ENCODE data around the gene CARD9.
"Not testable (repeated sequence)": the region's sequence is repeated elsewhere in the genome, so short reads cannot be mapped to it uniquely, and the experiment has no call there.

The CARD9 gene

GRCh38 chr9:136363106-136363948 lies 10.1 kb downstream of the CARD9 start, which contains the start of gene DNLZ:
TSS of gene DNLZ (minus strand) at chr9:136363744. CDS start at chr9:136363714, 30 bp downstream.
- DNase-seq, result peak; percentile 96

GRCh38 chr9:136362450-136362784 lies 11.1 kb downstream of the CARD9 start:
- no peak for DNase-seq

DNA sequence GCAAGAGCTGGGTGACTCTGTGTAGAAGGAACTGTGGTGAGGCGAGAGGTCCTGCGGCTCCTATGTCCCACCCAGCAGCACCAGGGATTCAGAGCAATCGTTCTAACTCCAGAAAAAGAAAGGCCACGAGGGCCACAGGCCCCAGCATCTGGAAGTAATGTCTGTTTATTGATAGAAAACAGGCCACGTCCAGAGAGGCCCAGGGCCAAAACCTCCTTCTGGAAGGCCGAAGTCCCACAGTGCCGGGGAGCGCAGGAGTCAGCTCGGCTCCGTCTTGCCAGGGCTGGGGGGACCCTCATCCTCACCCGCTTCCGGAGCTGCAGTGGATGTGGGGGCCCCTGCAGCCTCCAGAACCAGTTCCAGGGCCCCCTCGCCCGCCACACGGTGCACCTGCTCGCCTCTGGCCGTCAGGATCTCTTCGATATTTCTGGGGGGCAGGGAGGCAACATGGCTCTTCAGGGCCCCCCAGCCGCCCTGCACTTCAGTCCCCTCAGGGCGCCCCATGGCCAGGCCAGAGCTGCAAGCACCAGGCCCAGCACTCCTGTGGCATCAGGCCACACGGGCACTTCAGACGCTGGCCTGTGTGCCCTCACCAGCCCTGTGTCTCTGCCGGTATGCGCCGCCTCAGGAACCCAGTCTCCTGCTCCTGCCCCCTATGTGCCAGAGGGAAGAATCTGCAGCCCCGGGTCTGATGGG lies 11.6 kb downstream of the CARD9 start:
- no peak for DNase-seq

DNA sequence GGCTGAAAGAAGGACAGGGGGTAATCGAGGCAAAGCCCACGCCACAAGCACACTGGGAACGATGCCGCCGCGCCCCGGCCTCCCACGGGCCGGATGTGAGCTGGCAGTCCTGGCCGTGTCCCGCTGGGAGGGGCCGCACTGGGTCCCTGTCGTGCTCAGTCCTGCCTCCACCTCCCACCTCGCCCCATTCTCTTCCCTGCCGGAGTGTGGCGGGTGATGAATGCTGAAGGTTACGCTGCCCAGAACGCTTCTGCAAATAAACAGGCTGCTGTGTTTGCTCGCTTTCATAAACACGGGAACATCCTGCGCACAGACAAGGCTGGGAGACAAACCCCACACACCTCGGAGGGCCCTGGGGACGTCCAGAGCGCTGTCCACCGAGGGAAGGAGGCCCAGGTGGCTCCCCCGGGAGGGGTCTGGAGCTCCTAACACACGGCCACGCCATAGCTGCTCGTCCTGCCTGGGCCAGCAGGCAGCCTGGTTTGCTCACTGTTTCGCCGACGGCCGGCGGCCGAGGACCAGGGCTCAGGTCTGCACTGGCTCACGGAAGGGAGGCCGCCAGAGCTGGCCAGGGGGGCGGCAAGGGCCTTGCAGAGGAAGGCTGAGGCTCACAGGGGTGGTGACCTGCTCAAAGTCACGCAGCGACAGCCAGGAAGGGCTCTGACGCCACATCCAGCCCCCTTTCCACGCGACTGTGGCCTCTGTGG lies 12.3 kb downstream of the CARD9 start:
- DNase-seq, result no peak

- no peak for DNase-seq
Observed at GRCh38 chr9:136359774-136360718, 13.4 kb downstream of the CARD9 start.

DNA sequence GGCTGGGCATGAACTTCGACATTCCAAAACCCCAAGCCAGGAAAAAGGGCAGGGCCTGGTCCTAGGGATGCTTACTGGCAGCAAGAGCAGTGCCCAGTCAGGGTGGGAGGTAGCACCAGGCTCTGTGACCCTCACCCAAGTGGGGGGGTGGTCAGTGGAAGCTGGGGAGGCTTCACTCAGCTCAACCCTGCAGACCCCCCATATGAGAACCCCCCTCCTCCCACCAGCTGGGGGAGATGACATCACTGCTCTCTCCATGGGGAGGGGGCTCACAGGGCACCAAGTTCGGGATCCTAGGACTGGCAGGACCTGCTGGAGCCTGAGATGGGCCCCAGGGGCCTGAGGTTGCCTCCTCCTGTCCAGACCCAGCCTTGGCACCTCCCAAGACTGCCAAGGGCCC lies 14.6 kb downstream of the CARD9 start:
- no peak for DNase-seq

- DNase-seq, result no peak
Observed at GRCh38 chr9:136358016-136358415, 15.5 kb downstream of the CARD9 start.

- DNase-seq, result peak; percentile 72
Observed at GRCh38 chr9:136357202-136357725, 16.2 kb downstream of the CARD9 start.

DNA sequence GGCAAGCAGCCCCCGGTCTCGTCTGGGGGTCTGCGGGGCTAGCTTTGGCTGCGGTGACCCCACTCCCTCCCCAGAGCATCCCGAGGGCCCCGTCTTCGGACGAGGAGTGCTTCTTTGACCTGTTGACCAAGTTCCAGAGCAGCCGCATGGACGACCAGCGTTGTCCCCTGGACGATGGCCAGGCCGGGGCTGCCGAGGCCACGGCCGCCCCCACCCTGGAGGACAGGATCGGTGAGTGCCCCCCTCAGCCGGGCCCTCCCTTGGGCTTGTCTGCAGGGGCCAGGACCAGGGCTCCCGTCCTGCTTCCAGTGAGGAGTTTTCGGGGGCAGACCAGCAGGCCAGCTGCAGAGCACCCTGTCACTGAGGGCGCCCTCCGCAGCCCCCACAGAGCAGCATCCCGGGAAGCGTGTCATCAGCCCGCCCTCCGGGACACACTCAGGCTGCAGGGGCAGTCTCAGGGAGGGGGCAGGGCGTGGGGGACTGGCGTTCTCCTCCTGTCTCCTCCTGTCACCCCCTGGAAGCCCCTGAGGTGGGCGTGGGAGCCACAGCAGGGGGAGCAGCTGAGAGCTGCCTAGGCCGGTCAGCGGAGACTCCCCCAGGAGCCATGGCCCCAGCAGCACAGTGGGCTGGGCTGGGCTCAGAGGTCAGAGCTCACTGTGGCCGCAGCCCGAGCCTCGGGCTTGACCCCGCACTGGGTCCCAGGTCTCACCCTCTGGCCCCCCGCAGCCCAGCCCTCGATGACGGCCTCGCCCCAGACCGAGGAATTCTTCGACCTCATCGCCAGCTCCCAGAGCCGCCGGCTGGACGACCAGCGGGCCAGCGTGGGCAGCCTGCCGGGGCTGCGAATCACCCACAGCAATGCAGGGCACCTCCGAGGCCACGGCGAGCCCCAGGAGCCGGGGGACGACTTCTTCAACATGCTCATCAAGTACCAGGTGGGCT lies 17.6 kb downstream of the CARD9 start:
- no peak for DNase-seq

GRCh38 chr9:136354592-136355085 lies 18.8 kb downstream of the CARD9 start:
- DNase-seq, result no peak

- DNase-seq, result no peak
Observed at GRCh38 chr9:136353757-136354488, 19.5 kb downstream of the CARD9 start.

GRCh38 chr9:136353088-136353487 lies 20.4 kb downstream of the CARD9 start:
- no peak for DNase-seq

- no peak for DNase-seq
Observed at GRCh38 chr9:136352682-136353081, 20.8 kb downstream of the CARD9 start.

- not testable (repeated sequence) for DNase-seq
Observed at GRCh38 chr9:136351868-136352267, 21.6 kb downstream of the CARD9 start.

GRCh38 chr9:136351252-136351800 lies 22.1 kb downstream of the CARD9 start:
- DNase-seq, result no peak

DNA sequence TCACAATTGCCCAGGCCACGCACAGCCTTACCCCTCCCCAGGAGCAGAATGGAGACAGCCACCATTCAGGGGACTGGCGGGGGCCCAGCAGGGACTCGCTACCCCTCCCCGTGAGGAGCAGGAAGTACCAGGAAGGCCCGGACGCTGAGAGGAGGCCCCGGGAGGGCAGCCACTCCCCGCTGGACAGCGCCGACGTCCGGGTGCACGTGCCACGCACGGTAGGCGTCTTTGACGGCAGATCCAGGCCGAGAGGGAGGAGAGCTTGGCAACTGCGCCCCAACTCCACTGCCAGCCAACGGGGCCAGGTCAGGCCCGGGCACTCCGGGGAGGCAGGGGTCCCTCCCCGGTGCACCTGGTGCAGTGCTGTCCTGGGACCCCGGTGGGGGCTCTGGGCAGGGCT lies 23.9 kb downstream of the CARD9 start:
- DNase-seq, result no peak

GRCh38 chr9:136348691-136349090 lies 24.8 kb downstream of the CARD9 start:
- DNase-seq, result no peak

DNA sequence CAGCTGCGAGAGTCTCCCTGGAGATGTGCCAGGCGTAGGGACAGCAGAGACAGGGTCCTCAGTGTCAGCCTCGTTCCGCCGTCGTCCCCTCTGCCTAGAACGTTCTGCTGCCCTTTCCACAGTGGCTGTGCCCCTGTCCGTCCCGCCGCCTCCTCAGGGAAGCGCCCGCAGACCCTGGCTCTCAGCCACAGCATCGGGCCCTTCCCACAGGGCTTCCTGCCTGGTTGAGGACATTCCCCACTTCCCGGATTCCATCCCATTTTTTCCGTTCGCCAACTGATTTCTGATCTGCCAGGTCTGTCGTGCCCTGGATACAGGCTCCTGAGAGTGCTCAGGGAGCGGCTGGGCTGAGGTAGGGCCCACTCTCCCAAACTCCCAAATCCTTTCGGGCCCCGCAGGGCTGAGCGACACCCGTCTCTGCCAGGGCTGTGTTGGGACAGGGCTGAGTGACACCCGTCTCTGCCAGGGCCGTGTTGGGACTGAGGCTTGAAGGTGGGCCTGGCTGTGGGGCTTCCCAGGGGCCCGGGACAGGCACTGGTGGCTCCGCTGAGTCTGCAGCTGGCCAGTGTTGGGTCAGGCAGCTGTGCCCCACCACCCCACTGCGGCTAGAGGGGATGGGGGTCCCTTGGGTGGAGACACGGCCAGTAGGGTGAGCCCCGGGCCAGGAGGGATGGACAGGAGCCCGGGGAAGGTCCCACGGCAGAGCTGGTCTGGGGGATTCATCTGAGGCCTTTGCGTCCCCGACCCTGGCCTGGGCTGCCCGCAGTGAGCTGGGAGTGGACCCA lies 25.8 kb downstream of the CARD9 start:
- DNase-seq, result no peak

GRCh38 chr9:136346927-136347465 lies 26.5 kb downstream of the CARD9 start:
- DNase-seq, result no peak
